ENCODE measurements around the gene PITPNC1. TPM values are rescaled to one million over a fixed set of nuclear protein-coding genes. Genes with fewer than 3 reads are reported as not detected.
"Not testable (repeated sequence)": the region's sequence is repeated elsewhere in the genome, so short reads cannot be mapped to it uniquely, and the experiment has no call there.

Gene PITPNC1
- polyA plus RNA-seq, 1 donor from 2014 or later = 18.8 TPM

DNA sequence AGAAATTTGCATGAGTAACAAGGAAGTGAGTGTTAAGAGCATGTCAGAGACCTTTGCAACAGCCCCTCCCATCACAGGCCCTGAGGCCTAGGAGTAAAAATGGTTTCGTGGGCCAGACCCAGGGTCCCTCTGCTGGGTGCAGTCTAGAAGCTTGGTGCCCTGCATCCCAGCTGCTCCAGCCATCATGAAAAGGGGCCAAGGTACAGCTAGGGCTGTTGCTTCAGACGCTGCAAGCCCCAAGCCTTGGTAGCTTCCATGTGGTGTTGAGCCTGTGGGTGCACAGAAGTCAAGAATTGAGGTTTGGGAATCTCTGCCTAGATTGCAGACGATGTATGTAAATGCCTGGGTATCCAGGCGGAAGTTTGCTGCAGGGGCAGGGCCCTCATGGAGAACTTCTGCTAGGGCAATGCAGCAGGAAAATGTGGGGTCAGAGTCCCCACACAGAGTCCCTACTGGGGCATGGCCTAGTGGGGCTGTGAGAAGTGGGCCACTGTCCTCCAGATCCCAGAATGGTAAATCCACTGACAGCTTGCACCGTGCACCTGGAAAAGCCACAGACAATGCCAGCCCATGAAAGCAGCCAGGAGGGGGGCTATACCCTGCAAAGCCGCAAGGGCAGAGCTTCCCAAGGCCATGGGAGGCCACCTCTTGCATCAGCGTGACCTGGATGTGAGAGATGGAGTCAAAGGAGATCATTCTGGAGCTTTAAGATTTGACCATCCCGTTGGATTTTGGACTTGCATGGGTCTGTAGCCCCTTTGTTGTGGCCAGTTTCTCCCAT, 45.5 kb upstream of the PITPNC1 start:
- H3K4me2 ChIP-seq (ENCODE audit: low read length); H3K27ac ChIP-seq (ENCODE audit: low read length); H4K20me1 ChIP-seq (ENCODE audit: insufficient read depth); H3K9ac ChIP-seq (ENCODE audit: low read length); H3F3A ChIP-seq (ENCODE audit: insufficient read depth, low read length, poor library complexity, severe bottlenecking); H3K27me3 ChIP-seq (ENCODE audit: insufficient read depth, low read depth, low read length); H3K4me3 ChIP-seq (ENCODE audit: low read length); H3K79me2 ChIP-seq (replicated peaks; ENCODE audit: insufficient read depth, low read length); H3K9me3 ChIP-seq (ENCODE audit: low read length); H3K9me2 ChIP-seq (ENCODE audit: insufficient read depth, low read length); H3K36me3 ChIP-seq (ENCODE audit: insufficient read depth, low read length); H2AFZ ChIP-seq (ENCODE audit: low read depth, low read length): not testable (repeated sequence)

DNA sequence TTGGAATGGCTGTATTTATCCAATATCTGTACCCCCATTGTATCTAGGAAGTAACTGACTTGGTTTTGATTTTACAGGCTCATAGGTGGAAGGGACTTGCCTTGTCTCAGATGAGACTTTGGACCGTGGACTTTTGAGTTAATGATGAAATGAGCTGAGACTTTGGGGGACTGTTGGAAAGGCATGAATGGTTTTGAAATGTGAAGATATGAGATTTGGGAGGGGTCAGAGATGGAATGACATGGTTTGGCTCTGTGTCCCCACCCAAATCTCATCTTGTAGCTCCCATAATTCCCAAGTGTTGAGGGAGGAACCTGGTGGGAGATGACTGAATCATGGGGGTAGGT, 44.9 kb upstream of the PITPNC1 start:
- not testable (repeated sequence) for H3F3A ChIP-seq (ENCODE audit: insufficient read depth, low read length, poor library complexity, severe bottlenecking); H3K27me3 ChIP-seq (ENCODE audit: insufficient read depth, low read depth, low read length); H3K4me3 ChIP-seq (ENCODE audit: low read length); H3K79me2 ChIP-seq (replicated peaks; ENCODE audit: insufficient read depth, low read length); H3K36me3 ChIP-seq (ENCODE audit: insufficient read depth, low read length); H3K27ac ChIP-seq (ENCODE audit: low read length); H3K9ac ChIP-seq (ENCODE audit: low read length); H2AFZ ChIP-seq (ENCODE audit: low read depth, low read length); H3K4me2 ChIP-seq (ENCODE audit: low read length); H4K20me1 ChIP-seq (ENCODE audit: insufficient read depth); H3K9me2 ChIP-seq (ENCODE audit: insufficient read depth, low read length); H3K9me3 ChIP-seq (ENCODE audit: low read length)

DNA sequence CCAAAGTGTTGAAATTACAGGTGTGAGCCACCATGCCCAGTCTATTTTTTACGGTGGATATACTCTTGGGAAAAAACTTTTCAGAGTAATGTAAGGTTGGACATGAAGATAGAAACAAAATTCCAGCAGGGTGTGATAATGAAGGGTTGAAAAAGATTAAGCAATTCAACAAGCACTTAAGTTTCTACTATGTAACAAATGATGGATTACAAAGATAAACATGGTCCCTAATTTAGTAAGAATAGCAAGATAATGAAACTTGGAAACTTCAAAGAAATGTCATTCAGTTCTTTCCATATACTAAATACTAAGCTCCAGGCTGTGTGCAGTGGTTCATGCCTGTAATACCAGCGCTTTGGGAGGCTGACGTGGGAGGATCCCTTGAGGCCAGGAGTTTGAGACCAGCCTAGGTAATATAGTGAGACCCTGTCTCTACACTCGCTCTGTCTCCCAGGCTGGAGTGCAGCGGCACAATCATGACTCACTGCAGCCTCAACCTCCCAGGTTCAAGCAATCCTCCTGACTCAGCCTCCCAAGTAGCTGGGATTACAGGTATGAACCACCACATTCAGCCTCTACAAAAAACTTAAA, 41.7 kb upstream of the PITPNC1 start:
- TF ChIP-seq, protein P1, sequence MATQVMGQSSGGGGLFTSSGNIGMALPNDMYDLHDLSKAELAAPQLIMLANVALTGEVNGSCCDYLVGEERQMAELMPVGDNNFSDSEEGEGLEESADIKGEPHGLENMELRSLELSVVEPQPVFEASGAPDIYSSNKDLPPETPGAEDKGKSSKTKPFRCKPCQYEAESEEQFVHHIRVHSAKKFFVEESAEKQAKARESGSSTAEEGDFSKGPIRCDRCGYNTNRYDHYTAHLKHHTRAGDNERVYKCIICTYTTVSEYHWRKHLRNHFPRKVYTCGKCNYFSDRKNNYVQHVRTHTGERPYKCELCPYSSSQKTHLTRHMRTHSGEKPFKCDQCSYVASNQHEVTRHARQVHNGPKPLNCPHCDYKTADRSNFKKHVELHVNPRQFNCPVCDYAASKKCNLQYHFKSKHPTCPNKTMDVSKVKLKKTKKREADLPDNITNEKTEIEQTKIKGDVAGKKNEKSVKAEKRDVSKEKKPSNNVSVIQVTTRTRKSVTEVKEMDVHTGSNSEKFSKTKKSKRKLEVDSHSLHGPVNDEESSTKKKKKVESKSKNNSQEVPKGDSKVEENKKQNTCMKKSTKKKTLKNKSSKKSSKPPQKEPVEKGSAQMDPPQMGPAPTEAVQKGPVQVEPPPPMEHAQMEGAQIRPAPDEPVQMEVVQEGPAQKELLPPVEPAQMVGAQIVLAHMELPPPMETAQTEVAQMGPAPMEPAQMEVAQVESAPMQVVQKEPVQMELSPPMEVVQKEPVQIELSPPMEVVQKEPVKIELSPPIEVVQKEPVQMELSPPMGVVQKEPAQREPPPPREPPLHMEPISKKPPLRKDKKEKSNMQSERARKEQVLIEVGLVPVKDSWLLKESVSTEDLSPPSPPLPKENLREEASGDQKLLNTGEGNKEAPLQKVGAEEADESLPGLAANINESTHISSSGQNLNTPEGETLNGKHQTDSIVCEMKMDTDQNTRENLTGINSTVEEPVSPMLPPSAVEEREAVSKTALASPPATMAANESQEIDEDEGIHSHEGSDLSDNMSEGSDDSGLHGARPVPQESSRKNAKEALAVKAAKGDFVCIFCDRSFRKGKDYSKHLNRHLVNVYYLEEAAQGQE (IDR thresholded peaks at IDR 0.05; ENCODE audit: borderline replicate concordance) = no peak
- TF ChIP-seq SMC3 (conservative IDR thresholded peaks at IDR 0.05; ENCODE audit: poor library complexity) (no peak), RAD21 (conservative IDR thresholded peaks at IDR 0.05) (no peak), MXI1 (conservative IDR thresholded peaks at IDR 0.05; ENCODE audit: poor library complexity, severe bottlenecking) (no peak), EP300 (conservative IDR thresholded peaks at IDR 0.05; ENCODE audit: poor library complexity, severe bottlenecking) (no peak), TAF1 (IDR thresholded peaks at IDR 0.05; ENCODE audit: low read depth) (no peak), EZH2 (IDR thresholded peaks at IDR 0.05; ENCODE audit: borderline replicate concordance, insufficient read depth, low read length, poor library complexity, severe bottlenecking) (no peak), POLR2AphosphoS5 (IDR thresholded peaks at IDR 0.05) (no peak)
- TF ChIP-seq, protein P2, sequence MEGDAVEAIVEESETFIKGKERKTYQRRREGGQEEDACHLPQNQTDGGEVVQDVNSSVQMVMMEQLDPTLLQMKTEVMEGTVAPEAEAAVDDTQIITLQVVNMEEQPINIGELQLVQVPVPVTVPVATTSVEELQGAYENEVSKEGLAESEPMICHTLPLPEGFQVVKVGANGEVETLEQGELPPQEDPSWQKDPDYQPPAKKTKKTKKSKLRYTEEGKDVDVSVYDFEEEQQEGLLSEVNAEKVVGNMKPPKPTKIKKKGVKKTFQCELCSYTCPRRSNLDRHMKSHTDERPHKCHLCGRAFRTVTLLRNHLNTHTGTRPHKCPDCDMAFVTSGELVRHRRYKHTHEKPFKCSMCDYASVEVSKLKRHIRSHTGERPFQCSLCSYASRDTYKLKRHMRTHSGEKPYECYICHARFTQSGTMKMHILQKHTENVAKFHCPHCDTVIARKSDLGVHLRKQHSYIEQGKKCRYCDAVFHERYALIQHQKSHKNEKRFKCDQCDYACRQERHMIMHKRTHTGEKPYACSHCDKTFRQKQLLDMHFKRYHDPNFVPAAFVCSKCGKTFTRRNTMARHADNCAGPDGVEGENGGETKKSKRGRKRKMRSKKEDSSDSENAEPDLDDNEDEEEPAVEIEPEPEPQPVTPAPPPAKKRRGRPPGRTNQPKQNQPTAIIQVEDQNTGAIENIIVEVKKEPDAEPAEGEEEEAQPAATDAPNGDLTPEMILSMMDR (IDR thresholded peaks at IDR 0.05; ENCODE audit: poor library complexity, severe bottlenecking) = no peak
- Histone ChIP-seq H3K9me3 (ENCODE audit: low read length) (no peaks in the 10 kb centered on the region), H3K4me2 (ENCODE audit: low read length) (no peak overlapping the region), H3K9me2 (ENCODE audit: insufficient read depth, low read length) (no peaks in the 10 kb centered on the region), H3K79me2 (replicated peaks; ENCODE audit: insufficient read depth, low read length) (no peaks in the 10 kb centered on the region), H2AFZ (ENCODE audit: low read depth, low read length) (no peak overlapping the region), H3K4me3 (ENCODE audit: low read length) (no peak overlapping the region), H3F3A (ENCODE audit: insufficient read depth, low read length, poor library complexity, severe bottlenecking) (no peaks in the 10 kb centered on the region), H3K9ac (ENCODE audit: low read length) (no peak overlapping the region), H3K27ac (ENCODE audit: low read length) (no peak overlapping the region), H3K36me3 (ENCODE audit: insufficient read depth, low read length) (no peaks in the 10 kb centered on the region), H4K20me1 (ENCODE audit: insufficient read depth) (no peaks in the 10 kb centered on the region), H3K27me3 (ENCODE audit: insufficient read depth, low read depth, low read length) (no peaks in the 10 kb centered on the region)

All from neural cell (in vitro differentiated cells).